OCI-LY3 (cell line): Measurements from ENCODE around the gene NR2F1-AS1.

Experiments
- H2AFZ ChIP-seq: fragments of 200-600, 300-600 bp; shearing (Covaris generic); 2 replicates; pipeline ENCODE4 v1.6.0; 2014; ENCODE audit warnings: antibody characterized with exemption, low read depth, low read length
- H3K27ac ChIP-seq: fragments of 200-600, 300-600 bp; sonication (generic); 2 replicates; pipeline ENCODE4 v1.5.1; 2014; ENCODE audit warnings: mild to moderate bottlenecking, low read length, moderate library complexity, mixed read lengths
- H3K27me3 ChIP-seq: fragments of 200-600, 300-600 bp; sonication (generic); 2 replicates; pipeline ENCODE4 v1.6.1; 2014; ENCODE audit warnings: low read depth, low read length, mixed read lengths
- H3K36me3 ChIP-seq: fragments of 200-600, 300-600 bp; sonication (generic); replicated peaks from 2 replicates; pipeline ENCODE3; 2014; ENCODE audit warnings: low read depth, low read length, mixed read lengths
- H3K4me1 ChIP-seq: fragments of 300-600, 200-600 bp; sonication (generic); 2 replicates; pipeline ENCODE4 v1.6.1; 2014; ENCODE audit warnings: low read length, mixed read lengths
- H3K4me2 ChIP-seq: fragments of 200-600, 300-600 bp; sonication (generic); 2 replicates; pipeline ENCODE4 v1.6.1; 2014; ENCODE audit warnings: low read length, mixed read lengths
- H3K4me3 ChIP-seq: fragments of 300-600, 200-600 bp; sonication (generic); 2 replicates; pipeline ENCODE4 v1.5.1; 2014; ENCODE audit warnings: antibody characterized with exemption, mild to moderate bottlenecking, low read length, moderate library complexity
- H3K79me2 ChIP-seq: fragments of 300-600, 200-600 bp; shearing (Covaris generic); 2 replicates; pipeline ENCODE4 v1.6.1; 2014; ENCODE audit warnings: mild to moderate bottlenecking, low read length, mixed read lengths
- H3K9ac ChIP-seq: fragments of 300-600, 200-600 bp; shearing (Covaris generic); 2 replicates; pipeline ENCODE4 v1.6.0; 2014; ENCODE audit warnings: mild to moderate bottlenecking, low read length, moderate library complexity
- H3K9me3 ChIP-seq: fragments of 200-600, 300-600 bp; shearing (Covaris generic); 2 replicates; pipeline ENCODE4 v1.6.1; 2014; ENCODE audit warnings: low read length, mixed read lengths; ENCODE audit not compliant: insufficient read depth
- H4K20me1 ChIP-seq: fragments of 200-600, 300-600 bp; sonication (generic); 2 replicates; pipeline ENCODE4 v1.6.1; 2016; ENCODE audit warnings: low read length, mixed read lengths; ENCODE audit not compliant: insufficient read depth
- EZH2phosphoT487 ChIP-seq: fragments of 200-600 bp; shearing (Covaris generic); IDR thresholded peaks from 2 replicates; pipeline ENCODE4 v1.6.1; 2018; ENCODE audit warnings: antibody characterized with exemption, mixed run types, low read depth
- TF ChIP-seq, protein P1 (sequence below): fragments of 200-600, 300-600 bp; sonication (generic); IDR thresholded peaks from 2 replicates; pipeline ENCODE4 v1.5.1; 2014; ENCODE audit warnings: antibody characterized with exemption, low read length, low read depth

NR2F1-AS1 gene

DNA sequence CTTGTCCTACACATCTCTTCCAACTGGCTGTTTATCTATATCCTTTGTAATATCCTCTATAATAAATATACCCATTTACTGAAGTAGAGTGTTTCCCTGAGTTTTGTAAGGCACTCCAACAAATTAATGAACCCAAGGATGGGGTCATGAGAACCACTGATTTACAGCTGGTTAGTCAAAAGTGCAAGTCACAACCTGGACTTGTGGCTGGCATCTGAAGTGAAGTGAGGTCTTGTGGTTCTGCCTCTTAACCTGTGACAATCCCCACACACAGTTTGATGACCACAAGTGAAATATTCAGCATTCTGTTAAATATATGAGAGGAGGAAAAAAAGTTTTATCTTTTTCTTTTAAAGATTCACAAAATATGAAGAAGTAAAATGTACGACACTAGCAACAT lies 126.1 kb downstream of the NR2F1-AS1 start:
- no peaks in the 10 kb centered on the region for H3K36me3 ChIP-seq
- no peak overlapping the region for H3K4me2 ChIP-seq
- H3K79me2 ChIP-seq, result no peaks in the 10 kb centered on the region
- H3K9me3 ChIP-seq, result no peaks in the 10 kb centered on the region
- TF ChIP-seq, protein P1, sequence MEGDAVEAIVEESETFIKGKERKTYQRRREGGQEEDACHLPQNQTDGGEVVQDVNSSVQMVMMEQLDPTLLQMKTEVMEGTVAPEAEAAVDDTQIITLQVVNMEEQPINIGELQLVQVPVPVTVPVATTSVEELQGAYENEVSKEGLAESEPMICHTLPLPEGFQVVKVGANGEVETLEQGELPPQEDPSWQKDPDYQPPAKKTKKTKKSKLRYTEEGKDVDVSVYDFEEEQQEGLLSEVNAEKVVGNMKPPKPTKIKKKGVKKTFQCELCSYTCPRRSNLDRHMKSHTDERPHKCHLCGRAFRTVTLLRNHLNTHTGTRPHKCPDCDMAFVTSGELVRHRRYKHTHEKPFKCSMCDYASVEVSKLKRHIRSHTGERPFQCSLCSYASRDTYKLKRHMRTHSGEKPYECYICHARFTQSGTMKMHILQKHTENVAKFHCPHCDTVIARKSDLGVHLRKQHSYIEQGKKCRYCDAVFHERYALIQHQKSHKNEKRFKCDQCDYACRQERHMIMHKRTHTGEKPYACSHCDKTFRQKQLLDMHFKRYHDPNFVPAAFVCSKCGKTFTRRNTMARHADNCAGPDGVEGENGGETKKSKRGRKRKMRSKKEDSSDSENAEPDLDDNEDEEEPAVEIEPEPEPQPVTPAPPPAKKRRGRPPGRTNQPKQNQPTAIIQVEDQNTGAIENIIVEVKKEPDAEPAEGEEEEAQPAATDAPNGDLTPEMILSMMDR, result no peak
- TF ChIP-seq EZH2phosphoT487, result no peak
- H3K9ac ChIP-seq, result no peak overlapping the region
- H3K27me3 ChIP-seq, result no peaks in the 10 kb centered on the region
- no peak overlapping the region for H3K27ac ChIP-seq
- H2AFZ ChIP-seq, result no peak overlapping the region
- no peak overlapping the region for H3K4me3 ChIP-seq
- no peaks in the 10 kb centered on the region for H3K4me1 ChIP-seq
- H4K20me1 ChIP-seq, result no peaks in the 10 kb centered on the region

DNA sequence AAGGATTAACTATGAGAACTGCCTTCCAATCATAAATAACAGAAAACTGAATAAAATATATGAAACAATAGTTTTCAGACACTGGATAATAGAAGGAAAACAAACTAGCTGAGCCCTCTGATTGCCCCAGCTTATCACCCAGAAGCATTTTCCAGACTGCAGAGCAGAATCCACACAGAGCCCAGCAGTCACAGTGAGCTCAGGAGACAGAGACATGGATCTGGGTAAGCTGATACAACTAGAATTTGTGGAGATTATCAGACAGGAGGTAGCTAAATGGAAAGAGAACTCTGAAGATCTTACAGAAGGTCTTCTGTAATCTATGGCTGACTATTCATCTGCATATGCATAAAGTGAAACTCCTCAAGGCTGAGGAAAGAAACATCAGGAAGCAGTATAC lies 128.8 kb downstream of the NR2F1-AS1 start:
- H3K79me2 ChIP-seq, result no peaks in the 10 kb centered on the region
- no peaks in the 10 kb centered on the region for H4K20me1 ChIP-seq
- H3K27me3 ChIP-seq, result no peaks in the 10 kb centered on the region
- no peaks in the 10 kb centered on the region for H3K36me3 ChIP-seq
- no peak overlapping the region for H3K9ac ChIP-seq
- no peaks in the 10 kb centered on the region for H3K9me3 ChIP-seq
- H3K4me1 ChIP-seq, result no peaks in the 10 kb centered on the region
- no peak overlapping the region for H3K27ac ChIP-seq
- TF ChIP-seq, protein P1, result no peak
- TF ChIP-seq EZH2phosphoT487, result no peak
- no peak overlapping the region for H2AFZ ChIP-seq
- no peak overlapping the region for H3K4me2 ChIP-seq
- H3K4me3 ChIP-seq, result no peak overlapping the region

DNA sequence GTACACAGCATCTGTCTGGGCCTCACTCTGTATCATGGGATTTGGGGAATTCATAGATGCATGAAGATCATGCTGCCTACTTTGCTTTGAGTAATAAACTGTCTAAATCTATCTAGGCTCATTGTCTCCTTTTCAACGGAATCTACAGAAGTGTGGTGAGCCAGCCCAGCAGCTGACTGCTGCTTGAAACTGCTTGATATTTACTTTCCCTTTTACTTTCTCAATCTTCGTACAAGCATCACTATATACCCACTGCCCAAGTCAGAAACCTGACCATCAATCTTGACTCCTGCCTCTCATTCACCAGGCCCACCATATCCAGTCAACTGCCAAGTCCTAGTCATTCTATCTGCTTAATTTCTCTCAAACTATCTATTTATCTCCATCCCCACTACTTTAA lies 142.9 kb downstream of the NR2F1-AS1 start:
- H3K4me2 ChIP-seq, result no peak overlapping the region
- no peaks in the 10 kb centered on the region for H3K27me3 ChIP-seq
- no peak overlapping the region for H3K27ac ChIP-seq
- H2AFZ ChIP-seq, result no peak overlapping the region
- H3K4me1 ChIP-seq, result no peaks in the 10 kb centered on the region
- TF ChIP-seq, protein P1, result no peak
- TF ChIP-seq EZH2phosphoT487, result no peak
- no peaks in the 10 kb centered on the region for H3K36me3 ChIP-seq
- no peaks in the 10 kb centered on the region for H3K79me2 ChIP-seq
- no peaks in the 10 kb centered on the region for H3K9me3 ChIP-seq
- H3K4me3 ChIP-seq, result no peak overlapping the region
- H3K9ac ChIP-seq, result no peak overlapping the region
- no peaks in the 10 kb centered on the region for H4K20me1 ChIP-seq

DNA sequence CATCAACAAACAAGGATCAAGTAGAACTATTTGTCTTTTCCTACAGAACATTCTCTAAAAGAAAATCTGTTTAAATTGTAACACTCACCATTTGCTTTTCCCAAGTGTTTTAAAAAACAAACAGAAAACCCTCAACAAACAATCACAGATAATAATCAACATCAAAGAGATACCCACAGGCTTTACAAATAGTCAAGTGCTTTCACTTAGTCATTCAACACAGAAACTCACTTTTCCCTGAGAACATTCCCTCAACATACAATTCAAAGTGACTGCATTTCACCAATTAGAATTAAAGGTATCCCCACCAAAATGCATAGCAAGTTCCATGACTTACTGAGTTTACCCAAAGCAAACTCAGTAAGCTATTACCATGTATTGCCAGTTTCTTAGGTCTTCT lies 144.9 kb downstream of the NR2F1-AS1 start:
- Histone ChIP-seq H3K27me3 (no peaks in the 10 kb centered on the region), H3K4me3 (no peak overlapping the region), H3K9me3 (no peaks in the 10 kb centered on the region)

More for the DNA sequence above, 144.9 kb downstream of the NR2F1-AS1 start:
- Histone ChIP-seq H4K20me1 (no peaks in the 10 kb centered on the region), H3K4me1 (no peaks in the 10 kb centered on the region), H3K79me2 (no peaks in the 10 kb centered on the region), H2AFZ (no peak overlapping the region), H3K9ac (no peak overlapping the region), H3K36me3 (no peaks in the 10 kb centered on the region), H3K4me2 (no peak overlapping the region), H3K27ac (no peak overlapping the region)
- TF ChIP-seq, protein P1, result no peak
- no peak for TF ChIP-seq EZH2phosphoT487
